Neural progenitor cell (in vitro differentiated cells): Measurements from ENCODE around the gene TGM5.

Source experiments
- EZH2 ChIP-seq: fragments of 200-600 bp; sonication (generic); IDR thresholded peaks from 2 replicates; pipeline ENCODE4 v1.6.1; 2017; ENCODE audit warnings: antibody characterized with exemption, mild to moderate bottlenecking, moderate library complexity
- TF ChIP-seq, protein P1 (sequence below): fragments of 200-600 bp; sonication (generic); IDR thresholded peaks from 2 replicates; pipeline ENCODE4 v1.5.1; 2017; ENCODE audit warnings: antibody characterized with exemption, mild to moderate bottlenecking

GRCh38 chr15:43210172-43210745 is 56.5 kb downstream of the TGM5 start:
- TF ChIP-seq, protein P1, sequence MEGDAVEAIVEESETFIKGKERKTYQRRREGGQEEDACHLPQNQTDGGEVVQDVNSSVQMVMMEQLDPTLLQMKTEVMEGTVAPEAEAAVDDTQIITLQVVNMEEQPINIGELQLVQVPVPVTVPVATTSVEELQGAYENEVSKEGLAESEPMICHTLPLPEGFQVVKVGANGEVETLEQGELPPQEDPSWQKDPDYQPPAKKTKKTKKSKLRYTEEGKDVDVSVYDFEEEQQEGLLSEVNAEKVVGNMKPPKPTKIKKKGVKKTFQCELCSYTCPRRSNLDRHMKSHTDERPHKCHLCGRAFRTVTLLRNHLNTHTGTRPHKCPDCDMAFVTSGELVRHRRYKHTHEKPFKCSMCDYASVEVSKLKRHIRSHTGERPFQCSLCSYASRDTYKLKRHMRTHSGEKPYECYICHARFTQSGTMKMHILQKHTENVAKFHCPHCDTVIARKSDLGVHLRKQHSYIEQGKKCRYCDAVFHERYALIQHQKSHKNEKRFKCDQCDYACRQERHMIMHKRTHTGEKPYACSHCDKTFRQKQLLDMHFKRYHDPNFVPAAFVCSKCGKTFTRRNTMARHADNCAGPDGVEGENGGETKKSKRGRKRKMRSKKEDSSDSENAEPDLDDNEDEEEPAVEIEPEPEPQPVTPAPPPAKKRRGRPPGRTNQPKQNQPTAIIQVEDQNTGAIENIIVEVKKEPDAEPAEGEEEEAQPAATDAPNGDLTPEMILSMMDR: no peak
- no peak for TF ChIP-seq EZH2
